HCT116 (cell line): ENCODE results near the gene TRPM6.

Experiments used
- CEBPB ChIP-seq: IDR thresholded peaks from 2 replicates; pipeline ENCODE4 v1.6.1; 2012; ENCODE audit warnings: low read depth
- CTCF ChIP-seq, 3 experiments: fragments of 200-600 bp in 1 of 3; sonication (generic) in 1 of 3; IDR thresholded peaks in 2 of 3; conservative IDR thresholded peaks in 1 of 3; 2 replicates each; pipeline ENCODE4 v1.5.1; 2012 to 2017; ENCODE audit warnings: low read depth in 2 of 3, low read length in 2 of 3, antibody characterized with exemption in 1 of 3, borderline replicate concordance in 1 of 3, control low read depth in 1 of 3, mild to moderate bottlenecking in 1 of 3, mixed read lengths in 1 of 3, mixed run types in 1 of 3, moderate library complexity in 1 of 3; ENCODE audit not compliant: insufficient read depth in 1 of 3
- MAX ChIP-seq: IDR thresholded peaks from 2 replicates; pipeline ENCODE4 v1.6.1; 2012
- POLR2AphosphoS5 ChIP-seq: IDR thresholded peaks from 2 replicates; pipeline ENCODE4 v1.6.1; 2011; ENCODE audit warnings: mild to moderate bottlenecking, low read depth, low read length, moderate library complexity
- REST ChIP-seq: IDR thresholded peaks from 2 replicates; pipeline ENCODE4 v1.6.1; 2012; ENCODE audit warnings: low read depth
- SP1 ChIP-seq: IDR thresholded peaks from 2 replicates; pipeline ENCODE4 v1.6.1; 2012; ENCODE audit warnings: low read depth
- ZNF274 ChIP-seq: fragments of 200-500 bp; sonication (Bioruptor generic); IDR thresholded peaks from 2 replicates; pipeline ENCODE4 v1.6.1; 2014; ENCODE audit warnings: mild to moderate bottlenecking, low read depth, low read length, inconsistent platforms

- no peak for TF ChIP-seq CTCF (IDR thresholded peaks at IDR 0.05 in 2 of 3, conservative IDR thresholded peaks at IDR 0.05 in 1 of 3; ENCODE audit: borderline replicate concordance in 1 of 3, insufficient read depth in 1 of 3, low read depth in 2 of 3, low read length in 2 of 3)
- TF ChIP-seq SP1 = no peak
- no peak for TF ChIP-seq REST
- no peak for TF ChIP-seq ZNF274
- no peak for TF ChIP-seq CEBPB
- TF ChIP-seq MAX = no peak
- no peak for TF ChIP-seq POLR2AphosphoS5
Observed at GRCh38 chr9:74775396-74775795, 112.3 kb downstream of the TRPM6 start.
